GM21717 (cell line): ENCODE results near the gene OR10H4.
"Not testable (repeated sequence)": the region's sequence is repeated elsewhere in the genome, so short reads cannot be mapped to it uniquely, and the experiment has no call there.

Experiments
- ATAC-seq: cut with Tn5 transposase; IDR thresholded peaks from one replicate; pipeline ENCODE4 v1.9.1; 2021; ENCODE audit warnings: mild to moderate bottlenecking, moderate library complexity; ENCODE audit not compliant: unreplicated experiment

The OR10H4 gene

GRCh38 chr19:15936950-15937349, 11.9 kb upstream of the OR10H4 start:
- ATAC-seq: no peak

DNA sequence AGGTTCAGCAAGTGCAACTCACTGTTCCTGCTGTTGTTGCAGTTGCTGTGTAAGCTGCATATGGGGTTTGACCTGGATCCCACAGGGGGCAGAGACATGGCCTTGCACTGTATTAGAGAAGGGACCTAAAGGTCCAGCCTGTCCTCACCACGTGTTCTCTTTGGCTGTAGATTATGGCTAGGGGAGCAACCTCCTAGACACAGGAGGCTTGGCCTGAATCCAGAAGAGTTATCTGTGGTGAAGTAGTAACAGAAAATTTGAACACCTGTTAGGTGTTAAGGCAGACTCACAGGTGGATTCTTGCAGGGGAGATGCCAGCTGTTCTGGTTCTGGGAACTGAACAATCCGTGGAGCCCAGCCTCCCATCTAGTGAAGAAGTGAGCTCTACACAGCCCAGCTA, 11.0 kb upstream of the OR10H4 start:
- no peak for ATAC-seq

DNA sequence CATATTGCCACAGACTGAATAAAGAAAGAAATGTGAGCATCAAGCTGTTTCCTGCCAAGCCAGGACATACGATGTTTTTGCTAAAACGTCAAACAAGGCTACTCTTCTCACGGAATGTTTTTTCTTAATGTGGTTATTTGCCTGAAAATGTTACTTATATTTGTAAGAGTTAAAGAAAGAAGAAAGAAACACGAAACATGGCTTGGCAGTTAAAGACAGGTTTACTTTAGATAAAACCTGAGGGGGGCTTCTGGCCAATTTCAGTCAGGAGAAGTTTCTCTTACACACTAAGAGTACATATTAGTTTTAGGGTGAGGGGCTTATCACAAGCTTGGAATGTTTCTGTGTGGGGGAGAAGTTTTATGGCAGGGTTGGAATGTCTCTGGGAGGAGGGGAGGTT, 4.4 kb upstream of the OR10H4 start:
- no peak for ATAC-seq

DNA sequence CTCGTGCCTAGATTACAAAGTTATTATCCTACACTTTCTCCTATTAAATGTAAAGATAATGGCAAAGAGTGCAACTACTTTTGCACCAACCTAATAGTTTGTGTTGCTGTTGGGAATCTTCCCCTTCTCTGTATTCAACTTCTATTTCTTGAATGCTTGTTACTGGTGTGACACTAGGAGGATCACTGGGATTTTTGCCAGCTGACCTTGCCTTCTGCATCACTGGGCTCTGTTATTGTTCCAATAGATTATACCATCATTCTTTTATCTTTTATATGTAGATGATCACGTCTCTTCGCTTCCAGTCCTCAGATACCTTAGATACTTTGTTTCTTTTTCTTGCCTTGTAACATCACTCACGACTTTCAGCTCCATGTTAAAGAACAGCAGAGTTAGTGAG, 3.5 kb upstream of the OR10H4 start:
- no peak for ATAC-seq

- no peak for ATAC-seq
Measured at GRCh38 chr19:15954820-15955219, 6.0 kb downstream of the OR10H4 start.

- ATAC-seq: no peak
Measured at GRCh38 chr19:15962319-15962718, 13.5 kb downstream of the OR10H4 start.

DNA sequence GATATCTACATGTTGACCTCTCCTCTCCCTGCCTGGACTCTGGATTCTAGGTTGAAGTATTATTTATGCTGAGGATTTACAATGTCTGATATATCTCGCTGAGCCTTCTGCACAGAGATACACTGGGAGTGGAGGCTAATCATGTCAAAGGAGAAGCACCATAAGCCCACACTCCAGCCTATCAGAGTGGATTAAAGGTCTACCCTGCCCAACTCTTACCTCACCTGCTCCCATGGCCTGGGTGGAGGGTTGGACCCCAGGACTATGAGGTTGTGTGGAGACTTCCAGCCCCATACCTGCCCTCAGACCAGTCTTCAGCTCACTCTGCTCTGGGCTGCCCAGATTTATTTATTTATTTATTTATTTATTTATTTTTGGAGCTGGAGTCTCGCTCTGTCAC, 15.4 kb downstream of the OR10H4 start:
- ATAC-seq: no peak

GRCh38 chr19:15971224-15971780, 22.5 kb downstream of the OR10H4 start:
- ATAC-seq: no peak

GRCh38 chr19:15972043-15972442, 23.2 kb downstream of the OR10H4 start:
- ATAC-seq: not testable (repeated sequence)

GRCh38 chr19:15974856-15975255, 26.0 kb downstream of the OR10H4 start:
- no peak for ATAC-seq

GRCh38 chr19:15976836-15977689, 28.3 kb downstream of the OR10H4 start:
- no peak for ATAC-seq

GRCh38 chr19:15977690-15978089, 28.9 kb downstream of the OR10H4 start:
- no peak for ATAC-seq

DNA sequence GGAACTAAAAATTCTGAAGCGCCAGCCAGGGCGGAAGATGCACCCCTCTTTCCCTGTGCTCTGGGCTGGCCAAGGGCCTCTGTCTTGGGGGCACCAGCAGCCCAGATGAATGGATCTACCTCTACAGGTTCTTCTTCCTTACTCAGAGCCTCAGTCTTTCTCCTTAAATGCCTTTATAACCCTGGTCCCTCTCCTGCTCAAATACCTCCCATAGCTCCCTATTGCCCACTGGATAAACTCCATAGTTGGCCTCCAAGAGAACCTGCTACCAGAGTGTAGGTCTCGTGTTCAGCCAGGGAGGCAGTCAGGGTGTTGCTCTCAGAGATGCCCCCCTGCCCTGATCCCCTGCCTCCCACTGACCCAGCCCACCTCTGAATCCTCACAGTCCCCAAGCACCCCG, 30.5 kb downstream of the OR10H4 start:
- no peak for ATAC-seq

- ATAC-seq: not testable (repeated sequence)
Measured at GRCh38 chr19:15985831-15986230, 37.0 kb downstream of the OR10H4 start.

GRCh38 chr19:15986701-15987100, 37.9 kb downstream of the OR10H4 start:
- no peak for ATAC-seq

GRCh38 chr19:15989889-15990288, 41.1 kb downstream of the OR10H4 start:
- ATAC-seq: no peak

DNA sequence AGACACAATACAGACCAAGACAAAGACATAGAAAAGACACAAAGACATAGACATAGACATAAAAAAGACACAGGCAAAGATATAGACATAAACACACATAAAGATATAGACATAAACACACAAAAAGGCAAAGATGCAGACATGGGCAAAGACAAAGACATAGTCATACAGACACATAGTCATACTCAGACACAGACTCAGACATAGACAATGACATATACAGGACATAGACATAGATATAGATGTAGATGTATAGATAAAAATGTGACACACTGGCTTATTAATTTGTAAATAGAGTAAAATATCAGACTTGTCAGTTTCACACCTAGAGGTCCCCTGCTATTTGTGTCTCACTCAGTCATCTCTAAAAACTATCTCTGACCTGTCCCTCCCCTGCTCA, 42.8 kb downstream of the OR10H4 start:
- no peak for ATAC-seq

DNA sequence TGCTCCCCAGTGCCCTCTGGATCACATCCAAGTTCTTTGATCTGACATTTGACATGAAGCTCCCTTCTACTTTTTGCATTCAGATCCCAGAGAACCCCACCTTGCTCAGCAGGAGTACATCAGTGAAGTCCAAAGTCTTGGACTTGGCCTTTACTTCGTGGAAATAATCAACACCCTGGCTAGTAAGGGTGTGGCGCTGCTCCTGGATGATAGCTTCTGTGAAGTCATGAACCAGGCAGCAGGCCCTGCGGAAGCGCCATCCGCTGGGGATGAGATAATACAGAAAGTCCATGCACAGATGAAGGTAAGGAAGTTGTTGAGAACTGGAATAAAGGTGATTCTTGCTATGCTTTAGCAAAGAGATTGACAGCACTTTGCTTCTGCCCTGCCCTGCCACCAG, 43.2 kb downstream of the OR10H4 start:
- no peak for ATAC-seq

DNA sequence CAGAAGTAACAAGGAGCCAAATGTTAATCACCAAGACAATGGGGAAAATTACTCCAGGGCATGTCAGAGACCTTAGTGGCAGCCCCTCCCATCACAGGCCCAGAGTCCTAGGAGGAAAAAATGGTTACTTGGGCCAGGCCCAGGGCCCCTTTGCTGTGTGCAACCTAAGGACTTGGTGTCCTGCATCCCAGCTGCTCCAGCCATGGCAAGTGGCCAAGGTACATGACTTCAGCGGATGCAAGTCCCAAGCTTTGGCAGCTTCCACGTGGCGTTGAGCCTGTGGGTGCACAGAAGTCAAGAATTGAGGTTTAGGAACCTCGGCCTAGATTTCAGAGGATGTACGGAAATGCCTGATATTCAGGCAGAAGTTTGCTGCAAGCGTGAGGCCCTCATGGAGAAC, 46.7 kb downstream of the OR10H4 start:
- ATAC-seq: no peak

DNA sequence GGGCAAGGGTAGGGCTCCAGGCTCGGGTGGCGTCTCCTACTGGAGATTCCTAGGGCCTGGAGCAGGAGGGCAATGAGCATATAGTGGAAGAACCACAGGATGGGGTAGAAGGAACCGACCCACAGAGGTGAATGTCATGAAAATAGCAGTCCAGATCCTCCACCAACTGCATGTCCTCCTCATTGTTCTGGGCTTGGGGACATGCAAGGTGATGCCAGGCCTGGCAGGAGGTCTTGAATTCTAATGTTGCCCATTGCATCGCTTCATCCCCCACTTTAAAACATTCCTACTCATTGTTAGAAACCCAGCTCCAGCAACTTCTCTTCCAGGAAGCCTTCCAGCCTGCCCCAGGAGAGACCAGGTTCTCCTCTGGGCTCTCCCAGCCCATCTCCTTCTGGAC, 49.4 kb downstream of the OR10H4 start:
- no peak for ATAC-seq
